Activated CD4-positive, CD25-positive, alpha-beta regulatory T cell (primary cell): ENCODE data around the gene GPR62.

ENCODE experiments used
- DNase-seq, 4 experiments: peaks; one replicate each; lab custom pipeline; 2025; lab: John Stamatoyannopoulos, UW

GPR62 gene

DNA sequence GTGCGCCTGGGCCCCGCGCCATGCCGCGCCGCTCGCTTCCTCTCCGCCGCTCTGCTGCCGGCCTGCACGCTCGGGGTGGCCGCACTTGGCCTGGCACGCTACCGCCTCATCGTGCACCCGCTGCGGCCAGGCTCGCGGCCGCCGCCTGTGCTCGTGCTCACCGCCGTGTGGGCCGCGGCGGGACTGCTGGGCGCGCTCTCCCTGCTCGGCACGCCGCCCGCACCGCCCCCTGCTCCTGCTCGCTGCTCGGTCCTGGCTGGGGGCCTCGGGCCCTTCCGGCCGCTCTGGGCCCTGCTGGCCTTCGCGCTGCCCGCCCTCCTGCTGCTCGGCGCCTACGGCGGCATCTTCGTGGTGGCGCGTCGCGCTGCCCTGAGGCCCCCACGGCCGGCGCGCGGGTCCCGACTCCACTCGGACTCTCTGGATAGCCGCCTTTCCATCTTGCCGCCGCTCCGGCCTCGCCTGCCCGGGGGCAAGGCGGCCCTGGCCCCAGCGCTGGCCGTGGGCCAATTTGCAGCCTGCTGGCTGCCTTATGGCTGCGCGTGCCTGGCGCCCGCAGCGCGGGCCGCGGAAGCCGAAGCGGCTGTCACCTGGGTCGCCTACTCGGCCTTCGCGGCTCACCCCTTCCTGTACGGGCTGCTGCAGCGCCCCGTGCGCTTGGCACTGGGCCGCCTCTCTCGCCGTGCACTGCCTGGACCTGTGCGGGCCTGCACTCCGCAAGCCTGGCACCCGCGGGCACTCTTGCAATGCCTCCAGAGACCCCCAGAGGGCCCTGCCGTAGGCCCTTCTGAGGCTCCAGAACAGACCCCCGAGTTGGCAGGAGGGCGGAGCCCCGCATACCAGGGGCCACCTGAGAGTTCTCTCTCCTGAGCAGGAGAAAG lies 951 bp downstream of the GPR62 start:
- DNase-seq = peak in 1 of 4 experiments; percentile 16

DNA sequence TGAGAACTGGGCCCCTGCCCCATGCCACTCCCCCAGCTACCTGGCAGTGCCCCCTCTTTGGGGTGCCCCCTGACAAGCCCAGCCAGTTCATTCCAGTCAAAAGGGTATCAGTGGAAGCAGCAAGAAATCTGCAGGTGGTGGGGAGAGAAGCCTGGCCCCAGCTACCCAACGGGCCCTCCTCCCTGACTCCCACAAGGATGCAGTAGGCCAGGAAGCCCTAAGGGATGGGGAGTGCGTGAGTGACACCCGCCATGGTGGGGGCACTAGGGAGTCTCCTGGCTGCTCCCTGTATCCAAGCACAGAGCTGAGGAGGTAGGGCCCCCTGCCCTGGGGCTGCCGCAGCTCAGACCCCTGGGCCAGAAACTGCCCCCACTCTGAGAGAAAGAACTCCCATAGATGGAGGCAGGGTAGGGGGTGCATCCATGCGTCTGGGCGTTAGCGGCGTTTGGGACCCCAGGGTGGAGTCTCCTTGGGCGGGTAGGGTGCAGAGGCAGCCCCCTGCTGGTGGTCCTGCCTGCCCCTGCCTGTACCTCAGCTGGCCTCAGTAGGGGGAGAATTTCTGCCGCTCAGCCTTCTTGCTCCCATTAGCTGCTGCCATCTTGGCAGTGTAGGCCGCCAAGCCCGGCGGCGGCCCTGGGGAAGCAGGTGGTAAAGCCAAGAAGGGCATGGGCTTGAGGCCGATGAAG lies 2.5 kb downstream of the GPR62 start:
- DNase-seq = no peak

DNA sequence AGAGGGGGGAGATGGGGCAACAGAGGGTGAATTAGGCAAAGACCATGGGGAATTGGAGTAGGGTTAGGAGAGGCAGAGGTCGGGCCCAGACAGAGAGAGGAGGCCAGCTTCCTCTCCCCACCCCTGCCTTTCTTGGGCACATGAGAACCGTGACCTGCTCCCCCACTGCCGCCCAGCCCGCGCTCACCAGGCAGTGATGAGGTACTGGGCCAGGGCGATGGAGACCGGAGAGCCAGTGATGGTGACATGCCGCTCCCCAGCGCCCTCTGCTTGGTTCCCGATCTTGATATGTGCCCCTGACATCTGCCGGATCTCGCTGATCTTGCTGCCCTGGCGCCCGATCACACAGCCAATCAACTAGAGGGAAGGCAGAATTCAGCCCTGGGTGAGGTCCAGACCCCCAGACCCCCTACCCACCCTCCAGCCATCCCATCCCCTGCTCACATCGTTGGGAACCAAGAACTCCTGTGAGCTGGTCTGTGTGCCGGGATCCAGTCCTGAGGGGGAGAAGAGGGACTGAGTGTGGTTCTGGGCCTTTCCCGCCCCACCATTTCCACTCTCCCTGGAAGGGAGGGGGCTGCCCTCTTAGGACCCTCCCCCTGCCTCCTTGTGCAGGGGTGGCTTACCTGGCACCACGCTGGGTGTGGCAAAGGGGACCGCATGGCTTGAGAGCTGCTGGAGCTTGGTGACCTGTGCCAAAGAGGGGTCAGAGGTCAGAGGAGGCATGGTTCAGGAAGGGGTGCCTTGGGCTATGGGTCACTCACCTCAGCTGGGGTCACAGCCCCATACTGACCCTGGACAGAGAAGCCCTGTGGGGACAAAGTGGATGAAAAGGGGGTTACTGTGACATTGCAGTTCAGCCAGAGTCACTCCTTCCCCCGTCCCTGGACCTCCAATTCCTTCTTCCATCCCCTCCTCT lies 3.7 kb downstream of the GPR62 start:
- no peak for DNase-seq

DNA sequence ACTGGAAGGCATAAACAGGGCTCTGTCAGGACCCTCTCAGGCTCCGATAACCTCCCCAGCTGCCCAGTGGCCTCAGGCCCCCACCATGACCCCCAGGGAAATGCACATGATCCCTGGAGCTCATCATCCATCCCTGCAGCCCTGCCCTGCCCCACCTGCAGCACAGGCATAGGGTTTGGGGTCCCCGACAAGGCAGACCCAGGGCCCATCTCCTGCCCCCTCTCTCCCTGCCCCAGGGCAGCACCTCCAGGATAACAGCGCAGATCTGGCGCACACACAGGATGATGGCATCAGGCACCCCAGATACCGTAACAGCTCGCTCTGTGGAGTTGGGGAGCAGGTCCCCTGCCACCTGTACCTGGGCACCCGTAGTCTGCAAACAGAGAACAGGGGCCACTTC lies 4.5 kb downstream of the GPR62 start:
- DNase-seq = no peak

DNA sequence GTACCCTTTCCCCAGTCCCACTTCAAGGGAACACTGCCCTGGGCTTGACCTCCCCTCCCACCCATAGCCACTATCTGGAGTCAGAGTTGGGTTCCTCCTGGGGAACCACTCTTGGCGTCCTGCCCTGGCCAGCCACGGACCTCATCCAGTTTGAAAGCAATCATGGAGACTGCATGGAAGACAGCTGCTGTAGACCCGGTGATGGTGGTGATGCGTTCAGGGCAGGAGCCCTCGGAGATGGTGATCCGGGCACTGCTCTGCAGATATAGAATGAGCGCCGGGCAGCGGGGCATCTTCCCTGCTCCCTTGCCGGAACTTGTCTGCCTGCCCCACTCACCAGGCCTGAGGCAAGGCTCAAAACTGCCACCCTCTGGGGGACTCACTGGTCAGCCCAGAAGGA lies 5.2 kb downstream of the GPR62 start:
- DNase-seq = no peak

- DNase-seq = no peak
Observed at GRCh38 chr3:51961011-51961410, 5.8 kb downstream of the GPR62 start.

DNA sequence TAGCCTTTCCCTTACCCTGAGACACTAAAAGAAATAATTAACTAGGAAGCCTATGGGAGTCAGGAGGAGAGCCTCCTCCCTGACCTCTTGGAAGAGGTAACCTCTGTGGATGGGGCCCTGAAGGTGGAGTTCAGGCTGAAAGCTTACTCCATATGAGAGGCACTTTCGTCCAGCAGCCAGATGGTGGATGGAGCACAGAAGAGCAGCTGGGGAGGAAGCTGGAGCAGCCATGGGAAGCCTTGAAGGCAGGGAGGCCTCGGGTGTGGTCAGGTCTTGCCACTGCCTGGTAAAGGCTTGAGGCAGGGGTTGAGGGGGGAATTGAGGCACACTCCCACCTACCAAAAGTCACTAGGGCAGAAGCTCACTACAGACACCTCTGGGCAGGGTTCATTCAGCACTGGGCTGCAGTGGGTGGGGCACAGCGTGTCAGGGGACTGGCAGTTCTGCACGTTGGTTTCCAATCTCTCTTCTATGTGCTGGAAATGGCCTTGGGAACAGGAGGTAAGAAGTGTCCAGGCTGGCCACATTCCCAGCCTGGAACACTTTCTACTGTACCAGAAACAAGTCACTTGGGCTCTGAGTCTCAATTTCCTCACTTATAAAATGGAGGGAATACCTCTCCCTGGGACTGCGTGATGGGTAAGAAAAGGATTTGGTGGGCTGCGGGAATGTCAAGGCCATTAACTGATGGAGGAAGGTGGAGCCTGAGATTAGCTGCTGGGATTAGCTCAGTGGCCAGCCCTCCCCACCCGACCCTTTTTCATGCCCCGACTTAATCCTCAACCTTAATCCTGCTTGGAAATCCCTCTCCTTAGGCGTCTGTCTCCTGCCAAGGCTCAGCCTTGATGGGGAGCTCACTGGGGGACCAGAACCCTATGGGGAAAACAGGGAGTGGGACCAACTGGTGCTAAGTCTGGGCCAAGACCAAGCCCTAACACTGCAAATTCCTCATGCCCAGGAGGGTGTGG lies 6.7 kb downstream of the GPR62 start:
- no peak for DNase-seq

- DNase-seq = no peak
Observed at GRCh38 chr3:51962854-51963530, 7.8 kb downstream of the GPR62 start.

DNA sequence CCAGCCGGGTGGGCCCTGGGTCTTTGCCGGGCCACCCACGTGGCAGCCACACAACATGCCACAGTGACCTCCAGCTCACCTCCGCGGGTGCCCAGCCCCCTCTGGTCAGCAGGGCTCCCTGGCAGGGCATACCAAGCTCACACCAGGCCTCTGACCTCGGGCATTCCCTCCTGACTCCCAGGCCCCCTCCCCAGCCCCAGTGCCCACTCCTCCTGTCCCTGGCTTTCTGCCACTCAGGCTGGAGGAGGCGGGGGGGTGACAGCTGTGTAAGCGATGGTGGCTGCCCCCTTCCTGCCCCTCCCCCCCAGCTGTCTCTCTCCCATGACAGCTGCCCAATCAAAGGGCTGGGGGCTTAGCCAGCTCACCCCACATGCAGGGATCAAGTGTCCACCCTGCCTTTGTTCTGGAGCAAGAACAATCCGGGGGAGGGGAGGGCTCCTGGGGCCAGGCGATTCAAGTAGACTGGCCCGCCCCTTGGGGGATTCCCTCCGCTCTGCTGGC lies 8.8 kb downstream of the GPR62 start:
- no peak for DNase-seq

- DNase-seq = no peak
Observed at GRCh38 chr3:51964521-51964920, 9.3 kb downstream of the GPR62 start.

- no peak for DNase-seq
Observed at GRCh38 chr3:51966016-51966415, 10.8 kb downstream of the GPR62 start.

- DNase-seq = no peak
Observed at GRCh38 chr3:51966486-51966885, 11.3 kb downstream of the GPR62 start.

- DNase-seq = no peak
Observed at GRCh38 chr3:51966922-51967383, 11.8 kb downstream of the GPR62 start.

DNA sequence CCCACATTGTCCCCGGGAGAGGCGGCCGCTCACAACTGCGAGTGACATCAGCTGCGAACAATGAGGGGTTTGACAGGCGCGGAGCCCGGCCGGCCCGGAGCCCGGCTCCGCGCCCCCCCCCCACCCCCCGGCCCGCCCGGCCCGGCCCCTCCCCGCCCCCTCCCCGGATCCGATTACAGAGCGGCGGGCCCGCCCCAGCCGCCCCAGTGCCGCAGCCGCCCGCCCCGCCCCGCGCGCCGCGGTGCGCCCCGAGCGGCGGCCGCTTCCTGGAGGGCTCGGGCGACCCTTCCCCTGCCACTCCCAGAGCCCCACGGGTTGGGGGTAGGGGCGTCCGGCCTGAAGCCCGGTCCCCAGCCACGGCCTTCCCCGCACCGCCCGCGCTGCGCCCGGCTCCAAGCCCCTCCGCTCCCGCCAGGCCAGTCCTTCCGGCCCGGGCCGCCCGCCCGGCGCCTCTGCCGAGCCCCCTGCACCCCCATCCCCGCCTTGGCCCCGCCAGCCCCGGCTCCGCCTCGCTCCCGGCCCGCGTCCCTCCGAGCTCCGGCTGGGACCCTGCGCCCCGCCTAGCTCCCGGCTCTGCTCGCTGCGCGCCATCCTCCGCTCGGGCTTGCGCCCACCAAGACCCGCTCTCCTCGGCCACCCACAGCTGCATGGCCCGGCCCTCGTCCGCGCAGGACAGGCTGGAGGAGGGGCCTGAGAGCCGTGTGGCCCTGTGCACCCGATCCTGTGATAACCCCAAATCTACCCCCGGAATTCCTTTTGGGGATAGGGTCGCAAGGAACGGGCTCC lies 12.4 kb downstream of the GPR62 start, which contains the start of gene PCBP4:
TSS of gene PCBP4 (minus strand) at position 71 of the 786 bp plus-strand sequence. CDS start 6,214 bp downstream, outside the sequence.
- no peak for DNase-seq

- no peak for DNase-seq
Observed at GRCh38 chr3:51968170-51968775, 13.1 kb downstream of the GPR62 start.

DNA sequence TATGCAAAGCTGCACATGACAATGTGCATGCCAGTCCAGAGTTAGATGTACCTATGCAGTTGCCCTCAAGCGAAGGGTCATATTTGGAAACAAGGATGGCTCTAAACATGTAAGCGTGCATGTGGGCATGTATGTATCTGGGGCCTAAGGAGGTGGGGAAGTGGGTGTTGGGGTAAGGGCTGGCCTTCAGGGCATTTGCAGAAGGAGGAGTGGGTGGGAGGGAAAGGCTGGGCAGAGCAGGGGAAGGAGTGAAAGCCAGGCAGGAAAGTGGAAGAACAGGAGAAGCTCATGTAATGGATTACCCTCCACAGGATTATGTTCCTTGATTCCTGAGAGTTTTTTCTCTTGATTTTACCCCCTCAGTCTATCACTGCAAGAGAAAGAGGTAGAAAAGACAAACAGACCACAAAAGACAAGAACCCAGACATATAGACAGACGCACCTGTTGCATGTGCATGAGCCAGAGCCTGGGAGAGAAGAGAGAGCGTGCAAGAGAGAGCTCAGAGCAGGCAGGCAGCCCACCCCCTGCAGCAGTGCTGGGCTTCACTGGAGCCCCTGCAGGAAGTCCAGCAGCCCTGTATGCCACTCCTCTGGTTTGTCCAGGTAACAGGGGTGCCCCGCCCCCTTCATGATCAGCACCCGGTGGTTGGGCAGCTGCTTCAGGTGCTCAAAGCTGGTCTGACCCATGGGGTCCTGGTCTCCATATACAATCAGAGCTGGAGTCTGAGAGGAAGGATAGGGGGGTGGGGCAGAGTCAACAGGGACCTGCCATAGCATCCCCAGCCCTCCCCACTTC lies 13.9 kb downstream of the GPR62 start:
- DNase-seq = no peak

- DNase-seq = no peak
Observed at GRCh38 chr3:51969841-51970240, 14.7 kb downstream of the GPR62 start.
